B cell (primary cell): ENCODE measurements around the gene ATP5F1A. TPM values are rescaled to one million over a fixed set of nuclear protein-coding genes. Genes with fewer than 3 reads are reported as not detected.

Source experiments
- ATAC-seq: fragments of 200-7000 bp; cut with Tn5 transposase; one replicate; pipeline ENCODE4 v1.10.0; 2021; ENCODE audit warnings: low read depth, mild to moderate bottlenecking, moderate number of reproducible peaks, moderate library complexity
- CTCF ChIA-PET: fragments of 350-600 bp; sonication (Branson Sonifier 250); formaldehyde crosslinking; loops from one replicate; lab custom pipeline; 2021; ENCODE audit warnings: antibody characterized with exemption, inconsistent platforms; lab: Charles Lee
- POLR2A ChIA-PET: fragments of 350-600 bp; sonication (Branson Sonifier 250); formaldehyde crosslinking; loops from one replicate; lab custom pipeline; 2021; ENCODE audit warnings: antibody characterized with exemption; lab: Charles Lee
- DNase-seq: peaks from one replicate; pipeline ENCODE4 v3.0.0; 2013
- H2AFZ ChIP-seq: 2 replicates; pipeline ENCODE4 v1.6.1; 2012; ENCODE audit warnings: mild to moderate bottlenecking, low read depth, low read length; ENCODE audit not compliant: insufficient read depth, poor library complexity, severe bottlenecking
- H3K27ac ChIP-seq, 2 donors: 1 replicate in 1 of 2; 2 replicates in 1 of 2; pipeline ENCODE4 v1.5.1; 2012 to 2013; ENCODE audit warnings: low read length in 2 of 2, mild to moderate bottlenecking in 2 of 2, moderate library complexity in 1 of 2
- H3K27me3 ChIP-seq, 4 experiments: fragments of 200-600 bp in 1 of 4; sonication (generic) in 1 of 4; replicated peaks in 1 of 4; 1 replicate in 2 of 4; 2 replicates in 2 of 4; pipeline versions ENCODE4 v1.6.1 to v1.7.0; 2013 to 2016; ENCODE audit warnings: low read length in 3 of 4, mild to moderate bottlenecking in 2 of 4, mixed read lengths in 1 of 4, moderate library complexity in 1 of 4; ENCODE audit not compliant: insufficient read depth in 4 of 4, control insufficient read depth in 3 of 4; ENCODE audit errors: control extremely low read depth in 1 of 4
- H3K36me3 ChIP-seq, 2 experiments: replicated peaks in 1 of 2; 1 replicate in 1 of 2; 2 replicates in 1 of 2; pipeline versions ENCODE4 v1.6.1 to v1.7.1; 2013; ENCODE audit warnings: low read length in 1 of 2; ENCODE audit not compliant: insufficient read depth in 2 of 2, control insufficient read depth in 1 of 2; ENCODE audit errors: control extremely low read depth in 1 of 2, extremely low read depth in 1 of 2
- H3K4me1 ChIP-seq, 2 donors: fragments of 200-600 bp in 1 of 2; sonication (generic) in 1 of 2; 1 replicate in 1 of 2; 2 replicates in 1 of 2; pipeline versions ENCODE4 v1.5.1 to v1.6.1; 2013 to 2017; ENCODE audit warnings: low read length in 2 of 2; ENCODE audit not compliant: control insufficient read depth in 2 of 2, insufficient read depth in 2 of 2
- H3K4me2 ChIP-seq: replicated peaks from 2 replicates; pipeline ENCODE3; 2012; ENCODE audit warnings: mild to moderate bottlenecking, low read depth, low read length; ENCODE audit not compliant: poor library complexity, severe bottlenecking
- H3K4me3 ChIP-seq, 5 experiments: fragments of 200-600 bp in 1 of 5; sonication (generic) in 1 of 5; 1 replicate in 3 of 5; 2 replicates in 2 of 5; pipeline versions ENCODE4 v1.5.1 to v1.7.0; 2011 to 2016; ENCODE audit warnings: low read length in 4 of 5, mild to moderate bottlenecking in 4 of 5, low read depth in 2 of 5, control low read depth in 1 of 5, moderate library complexity in 1 of 5; ENCODE audit not compliant: insufficient read depth in 1 of 5; ENCODE audit errors: control extremely low read depth in 1 of 5, extremely low read depth in 1 of 5
- H3K79me2 ChIP-seq: fragments of 200-600 bp; sonication (generic); one replicate; pipeline ENCODE4 v1.6.0; 2016; ENCODE audit warnings: low read length; ENCODE audit not compliant: control insufficient read depth, insufficient read depth
- H3K9ac ChIP-seq: fragments of 200-600 bp; sonication (generic); 2 replicates; pipeline ENCODE4 v1.6.1; 2017; ENCODE audit warnings: mild to moderate bottlenecking, low read length, moderate library complexity
- H3K9me3 ChIP-seq, 3 donors: one replicate each; pipeline versions ENCODE4 v1.6.1 to v1.7.1; 2013; ENCODE audit warnings: low read length in 2 of 3; ENCODE audit not compliant: control insufficient read depth in 2 of 3, insufficient read depth in 1 of 3; ENCODE audit errors: control extremely low read depth in 1 of 3
- H4K20me1 ChIP-seq: 2 replicates; pipeline ENCODE4 v1.6.0; 2012; ENCODE audit warnings: mild to moderate bottlenecking, low read length; ENCODE audit not compliant: insufficient read depth, control insufficient read depth, poor library complexity, severe bottlenecking
- H3K27ac Mint-ChIP-seq: one replicate; pipeline ENCODE4 v1.8.0; 2021; ENCODE audit warnings: mixed read lengths
- H3K27me3 Mint-ChIP-seq: one replicate; pipeline ENCODE4 v1.8.0; 2021; ENCODE audit warnings: mixed read lengths
- H3K4me1 Mint-ChIP-seq: one replicate; pipeline ENCODE4 v1.8.0; 2021; ENCODE audit warnings: mixed read lengths
- H3K4me3 Mint-ChIP-seq: one replicate; pipeline ENCODE4 v1.8.0; 2021; ENCODE audit warnings: mixed read lengths
- H3K9me3 Mint-ChIP-seq: one replicate; pipeline ENCODE4 v1.8.0; 2022; ENCODE audit warnings: mixed read lengths; ENCODE audit not compliant: insufficient read depth
- EZH2 ChIP-seq: IDR thresholded peaks from 2 replicates; pipeline ENCODE4 v1.6.1; 2012; ENCODE audit warnings: borderline replicate concordance, low read depth, mild to moderate bottlenecking, moderate library complexity, low read length; ENCODE audit not compliant: insufficient read depth, poor library complexity, severe bottlenecking
- WGBS: methylation state at CpG from one replicate; pipeline ENCODE4 v1.1.5; 2013; ENCODE audit warnings: missing lambda C conversion rate; ENCODE audit not compliant: insufficient coverage; 5-methylcytosine and 5-hydroxymethylcytosine counted together
- intact Hi-C: fragments of 100-400 bp; cut with micrococcal nuclease; formaldehyde crosslinking; loops from one replicate; pipeline ENCODE4 v1.10.0; 2022
- polyA plus RNA-seq: library from polyadenylated mRNA; depleted of rRNA; stranded (reverse); fragments of >200 nt; gene quantifications from 2 replicates; pipeline ENCODE4 v1.2.3, GENCODE V29; 2012
- total RNA-seq, 2 donors: library from RNA; stranded (reverse); fragments of 120-200 nt in 1 of 2; gene quantifications; 1 replicate in 1 of 2; 2 replicates in 1 of 2; pipeline versions ENCODE4 v1.2.3 to v1.2.4, GENCODE V29; 2013 to 2022
- TF ChIP-seq, protein P1 (sequence below): fragments of 200-600 bp; IDR thresholded peaks from one replicate; pipeline ENCODE4 v1.8.0; 2022; ENCODE audit warnings: antibody characterized with exemption, mild to moderate bottlenecking

The ATP5F1A gene
- total and polyA plus RNA-seq, 2 donors (not counting 1 experiment from before 2014, with no cell fraction given): 225 to 235 TPM

DNA sequence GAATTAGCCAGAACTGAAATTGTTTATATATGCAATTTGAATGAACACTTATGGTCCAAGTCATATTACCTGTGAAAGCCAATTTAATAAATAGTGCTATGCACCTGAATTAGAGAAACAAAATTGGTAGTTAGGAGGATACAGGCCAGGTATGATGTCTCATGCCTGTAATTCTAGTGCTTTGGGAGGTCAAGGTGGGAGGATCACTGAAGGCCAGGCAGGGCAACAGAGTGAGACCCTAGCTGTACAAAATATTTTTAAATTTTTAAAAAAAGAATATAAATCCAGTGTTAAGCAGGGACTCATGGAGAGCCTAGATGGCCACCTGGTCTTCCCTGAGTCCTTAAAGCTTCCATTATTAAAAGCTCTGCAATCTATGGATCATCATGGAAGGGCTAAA, 18.8 kb downstream of the ATP5F1A start:
- Histone ChIP-seq H3K4me2 (no peak overlapping the region), H3K36me3 (peaks cover 7 to 48% of the 10 kb centered on the region in 2 experiments), H3K27ac (no peak overlapping the region), H3K4me3 (no peak overlapping the region), H3K9me3 (no peaks in the 10 kb centered on the region), H3K4me1 (no peaks in the 10 kb centered on the region), H4K20me1 (no peaks in the 10 kb centered on the region), H3K9ac (no peak overlapping the region), H2AFZ (no peak overlapping the region), H3K79me2 (no peaks in the 10 kb centered on the region), H3K27me3 (no peaks in the 10 kb centered on the region)
- ChIA-PET POLR2A (no interaction called here), CTCF (no interaction called here)
- Mint-ChIP-seq H3K4me3 (no peak overlapping the region), H3K4me1 (no peaks in the 10 kb centered on the region), H3K27me3 (no peaks in the 10 kb centered on the region), H3K9me3 (no peaks in the 10 kb centered on the region), H3K27ac (no peak overlapping the region)
- DNase-seq (no peak), ATAC-seq (no peak)
- intact Hi-C loops: no loop called here
- TF ChIP-seq EZH2: no peak

DNA sequence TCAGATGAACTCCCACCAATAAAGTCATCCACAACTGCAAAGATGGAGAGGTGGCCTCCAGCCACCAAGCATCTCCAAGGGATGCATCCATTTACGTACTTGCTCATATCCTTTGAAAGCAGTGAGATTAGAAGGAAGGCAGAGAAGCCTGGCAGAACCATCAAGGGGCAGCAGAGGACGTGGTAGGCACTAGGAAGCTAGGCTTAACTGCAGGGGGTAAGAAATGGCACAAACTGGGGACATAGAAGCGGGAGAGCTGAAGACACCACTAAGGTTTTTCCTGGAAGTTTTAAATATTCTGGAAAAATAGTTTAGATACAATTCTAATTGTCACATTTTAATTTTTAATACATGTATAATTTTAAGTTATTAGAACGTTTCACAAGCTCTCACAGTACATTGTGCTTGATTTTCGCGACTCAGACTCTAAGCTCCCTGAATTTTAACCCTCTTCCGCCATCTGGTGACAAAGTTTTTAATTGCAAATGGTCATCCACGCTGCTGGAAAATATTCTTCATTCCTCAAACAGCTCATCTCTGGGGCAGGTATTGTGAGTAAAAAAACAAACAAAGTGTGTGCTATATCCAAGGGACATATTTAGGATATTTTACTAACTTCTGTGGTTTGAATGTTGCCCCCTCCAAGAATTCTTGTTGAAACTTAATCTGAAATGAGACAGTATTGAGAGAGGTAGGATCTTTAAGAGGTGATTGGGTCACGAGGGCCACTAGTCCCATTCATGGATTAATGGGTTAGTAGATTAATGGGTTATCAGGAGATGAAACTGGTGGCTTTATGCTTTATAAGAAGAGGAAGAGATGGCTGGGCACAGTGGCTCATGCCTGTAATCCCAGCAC, 24.4 kb downstream of the ATP5F1A start:
- ChIA-PET CTCF (interaction anchor here (0.7 to 3.4 kb wide), 30 partner anchors 10 to 584 kb away, joined by 3 to 59 read pairs (median 4); no protein-coding TSS in a partner anchor), POLR2A (interaction anchor here (0.9 kb wide), 1 partner anchor 386 kb away, joined by 4 read pairs; no protein-coding TSS in a partner anchor)
- ATAC-seq (peak; percentile 54), DNase-seq (peak; percentile 69)
- Histone ChIP-seq H3K36me3 (peaks cover 0 to 4% of the 10 kb centered on the region in 2 experiments), H3K4me2 (no peak overlapping the region), H3K27ac (no peak overlapping the region), H3K9me3 (peaks cover 0 to 7% (median 0%) of the 10 kb centered on the region in 3 donors), H3K4me1 (peaks cover 17 to 26% of the 10 kb centered on the region in 2 donors), H3K4me3 (no peak overlapping the region), H3K9ac (no peak overlapping the region), H3K27me3 (peaks cover 0 to 34% (median 13%) of the 10 kb centered on the region in 4 experiments), H4K20me1 (no peaks in the 10 kb centered on the region), H2AFZ (no peak overlapping the region), H3K79me2 (no peaks in the 10 kb centered on the region)
- H3K9me3 Mint-ChIP-seq: no peaks in the 10 kb centered on the region
- TF ChIP-seq, protein P1, sequence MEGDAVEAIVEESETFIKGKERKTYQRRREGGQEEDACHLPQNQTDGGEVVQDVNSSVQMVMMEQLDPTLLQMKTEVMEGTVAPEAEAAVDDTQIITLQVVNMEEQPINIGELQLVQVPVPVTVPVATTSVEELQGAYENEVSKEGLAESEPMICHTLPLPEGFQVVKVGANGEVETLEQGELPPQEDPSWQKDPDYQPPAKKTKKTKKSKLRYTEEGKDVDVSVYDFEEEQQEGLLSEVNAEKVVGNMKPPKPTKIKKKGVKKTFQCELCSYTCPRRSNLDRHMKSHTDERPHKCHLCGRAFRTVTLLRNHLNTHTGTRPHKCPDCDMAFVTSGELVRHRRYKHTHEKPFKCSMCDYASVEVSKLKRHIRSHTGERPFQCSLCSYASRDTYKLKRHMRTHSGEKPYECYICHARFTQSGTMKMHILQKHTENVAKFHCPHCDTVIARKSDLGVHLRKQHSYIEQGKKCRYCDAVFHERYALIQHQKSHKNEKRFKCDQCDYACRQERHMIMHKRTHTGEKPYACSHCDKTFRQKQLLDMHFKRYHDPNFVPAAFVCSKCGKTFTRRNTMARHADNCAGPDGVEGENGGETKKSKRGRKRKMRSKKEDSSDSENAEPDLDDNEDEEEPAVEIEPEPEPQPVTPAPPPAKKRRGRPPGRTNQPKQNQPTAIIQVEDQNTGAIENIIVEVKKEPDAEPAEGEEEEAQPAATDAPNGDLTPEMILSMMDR: peak; percentile 78
- no peak for TF ChIP-seq EZH2
- intact Hi-C loops: loop anchor here (1.0 to 5.0 kb wide), 6 partner anchors 46 to 452 kb away; partner anchors contain the start of gene EPG5
- 75% methylated on average over 3 of the region's 9 CpGs for WGBS
- H3K27me3 Mint-ChIP-seq: peaks cover 6% of the 10 kb centered on the region
- no peak overlapping the region for H3K27ac Mint-ChIP-seq
- H3K4me3 Mint-ChIP-seq: no peak overlapping the region
- H3K4me1 Mint-ChIP-seq: peaks cover 19% of the 10 kb centered on the region
